ENCODE results near the gene ZFAND3. TPM values are rescaled to one million over a fixed set of nuclear protein-coding genes. Genes with fewer than 3 reads are reported as not detected.

Gene ZFAND3
- total RNA-seq, 1 donor from 2014 or later: 84.4 TPM

- no peak for TF ChIP-seq CTCF (IDR thresholded peaks at IDR 0.05)
- no peaks in the 10 kb centered on the region for H3K9me3 Mint-ChIP-seq (ENCODE audit: unreplicated experiment)
- no peak for DNase-seq (ENCODE audit: extremely low spot score, unreplicated experiment)
- H3K27ac Mint-ChIP-seq (ENCODE audit: unreplicated experiment): no peak overlapping the region
- H3K36me3 Mint-ChIP-seq (ENCODE audit: unreplicated experiment): peaks cover 10% of the 10 kb centered on the region
- no peaks in the 10 kb centered on the region for H3K27me3 Mint-ChIP-seq (ENCODE audit: unreplicated experiment)
- peaks cover 34% of the 10 kb centered on the region for H3K4me1 Mint-ChIP-seq (ENCODE audit: unreplicated experiment)
- no peak overlapping the region for H3K4me3 Mint-ChIP-seq (ENCODE audit: unreplicated experiment)
Measured at GRCh38 chr6:37919417-37920157, 100.1 kb downstream of the ZFAND3 start.

- no peak for DNase-seq (ENCODE audit: extremely low spot score, unreplicated experiment)
- no peak overlapping the region for H3K27ac Mint-ChIP-seq (ENCODE audit: unreplicated experiment)
- H3K4me3 Mint-ChIP-seq (ENCODE audit: unreplicated experiment): no peak overlapping the region
- no peaks in the 10 kb centered on the region for H3K27me3 Mint-ChIP-seq (ENCODE audit: unreplicated experiment)
- H3K9me3 Mint-ChIP-seq (ENCODE audit: unreplicated experiment): no peaks in the 10 kb centered on the region
- H3K36me3 Mint-ChIP-seq (ENCODE audit: unreplicated experiment): peaks cover 10% of the 10 kb centered on the region
- H3K4me1 Mint-ChIP-seq (ENCODE audit: unreplicated experiment): peaks cover 28% of the 10 kb centered on the region
- no peak for TF ChIP-seq CTCF (IDR thresholded peaks at IDR 0.05)
Measured at GRCh38 chr6:37920667-37921066, 101.1 kb downstream of the ZFAND3 start.

- Mint-ChIP-seq H3K36me3 (ENCODE audit: unreplicated experiment) (peaks cover 4% of the 10 kb centered on the region), H3K4me3 (ENCODE audit: unreplicated experiment) (no peak overlapping the region), H3K4me1 (ENCODE audit: unreplicated experiment) (peaks cover 16% of the 10 kb centered on the region), H3K27me3 (ENCODE audit: unreplicated experiment) (no peaks in the 10 kb centered on the region), H3K27ac (ENCODE audit: unreplicated experiment) (no peak overlapping the region), H3K9me3 (ENCODE audit: unreplicated experiment) (no peaks in the 10 kb centered on the region)
- DNase-seq (ENCODE audit: extremely low spot score, unreplicated experiment): no peak
- no peak for TF ChIP-seq CTCF (IDR thresholded peaks at IDR 0.05)
Measured at GRCh38 chr6:37922563-37922962, 103.0 kb downstream of the ZFAND3 start.

GRCh38 chr6:37923514-37923913 lies 104.0 kb downstream of the ZFAND3 start:
- H3K4me3 Mint-ChIP-seq (ENCODE audit: unreplicated experiment): no peak overlapping the region
- H3K9me3 Mint-ChIP-seq (ENCODE audit: unreplicated experiment): no peaks in the 10 kb centered on the region
- TF ChIP-seq CTCF (IDR thresholded peaks at IDR 0.05): no peak
- H3K27ac Mint-ChIP-seq (ENCODE audit: unreplicated experiment): no peak overlapping the region
- H3K36me3 Mint-ChIP-seq (ENCODE audit: unreplicated experiment): peaks cover 3% of the 10 kb centered on the region
- DNase-seq (ENCODE audit: extremely low spot score, unreplicated experiment): no peak
- peaks cover 18% of the 10 kb centered on the region for H3K4me1 Mint-ChIP-seq (ENCODE audit: unreplicated experiment)
- H3K27me3 Mint-ChIP-seq (ENCODE audit: unreplicated experiment): no peaks in the 10 kb centered on the region

GRCh38 chr6:37926661-37927060 lies 107.1 kb downstream of the ZFAND3 start:
- Mint-ChIP-seq H3K4me1 (ENCODE audit: unreplicated experiment) (peaks cover 14% of the 10 kb centered on the region), H3K27me3 (ENCODE audit: unreplicated experiment) (no peaks in the 10 kb centered on the region), H3K36me3 (ENCODE audit: unreplicated experiment) (peaks cover 1% of the 10 kb centered on the region), H3K9me3 (ENCODE audit: unreplicated experiment) (no peaks in the 10 kb centered on the region), H3K4me3 (ENCODE audit: unreplicated experiment) (no peak overlapping the region), H3K27ac (ENCODE audit: unreplicated experiment) (no peak overlapping the region)
- TF ChIP-seq CTCF (IDR thresholded peaks at IDR 0.05): no peak
- DNase-seq (ENCODE audit: extremely low spot score, unreplicated experiment): no peak
